ENCODE measurements around the gene RNF217.
"Not testable (repeated sequence)": the region's sequence is repeated elsewhere in the genome, so short reads cannot be mapped to it uniquely, and the experiment has no call there.

Gene RNF217

GRCh38 chr6:125050663-125051318, 88.6 kb downstream of the RNF217 start:
- DNase-seq (ENCODE audit: low read depth in 2 of 2), result no peak

GRCh38 chr6:125053809-125054208, 91.6 kb downstream of the RNF217 start:
- no peak for DNase-seq (ENCODE audit: low read depth in 2 of 2)

- DNase-seq (ENCODE audit: low read depth in 2 of 2), result no peak
Measured at GRCh38 chr6:125054331-125054730, 92.1 kb downstream of the RNF217 start.

GRCh38 chr6:125057392-125058246, 95.4 kb downstream of the RNF217 start:
- no peak for DNase-seq (ENCODE audit: low read depth in 2 of 2)

GRCh38 chr6:125058546-125058945, 96.3 kb downstream of the RNF217 start:
- DNase-seq (ENCODE audit: low read depth in 2 of 2), result no peak

- no peak for DNase-seq (ENCODE audit: low read depth in 2 of 2)
Measured at GRCh38 chr6:125063307-125063706, 101.1 kb downstream of the RNF217 start.

- DNase-seq (ENCODE audit: low read depth in 2 of 2), result no peak
Measured at GRCh38 chr6:125066140-125066539, 103.9 kb downstream of the RNF217 start.

- DNase-seq (ENCODE audit: low read depth in 2 of 2), result no peak
Measured at GRCh38 chr6:125066964-125067363, 104.7 kb downstream of the RNF217 start.

- no peak for DNase-seq (ENCODE audit: low read depth in 2 of 2)
Measured at GRCh38 chr6:125067552-125067951, 105.3 kb downstream of the RNF217 start.

- no peak for DNase-seq (ENCODE audit: low read depth in 2 of 2)
Measured at GRCh38 chr6:125073071-125073470, 110.8 kb downstream of the RNF217 start.

GRCh38 chr6:125074120-125074519, 111.9 kb downstream of the RNF217 start:
- no peak for DNase-seq (ENCODE audit: low read depth in 2 of 2)

GRCh38 chr6:125075073-125075472, 112.8 kb downstream of the RNF217 start:
- DNase-seq (ENCODE audit: low read depth in 2 of 2), result not testable (repeated sequence)

- DNase-seq (ENCODE audit: low read depth in 2 of 2), result no peak
Measured at GRCh38 chr6:125075741-125076481, 113.7 kb downstream of the RNF217 start.

- no peak for DNase-seq (ENCODE audit: low read depth in 2 of 2)
Measured at GRCh38 chr6:125076482-125076742, 114.2 kb downstream of the RNF217 start.

- DNase-seq (ENCODE audit: low read depth in 2 of 2), result no peak
Measured at GRCh38 chr6:125077453-125077852, 115.2 kb downstream of the RNF217 start.

GRCh38 chr6:125078602-125079321, 116.5 kb downstream of the RNF217 start:
- DNase-seq (ENCODE audit: low read depth in 2 of 2), result no peak

GRCh38 chr6:125082908-125083683, 120.9 kb downstream of the RNF217 start:
- no peak for DNase-seq (ENCODE audit: low read depth in 2 of 2)

- no peak for DNase-seq (ENCODE audit: low read depth in 2 of 2)
Measured at GRCh38 chr6:125083684-125083990, 121.4 kb downstream of the RNF217 start.

GRCh38 chr6:125086716-125087115, 124.5 kb downstream of the RNF217 start:
- DNase-seq (ENCODE audit: low read depth in 2 of 2), result no peak

- DNase-seq (ENCODE audit: low read depth in 2 of 2), result no peak
Measured at GRCh38 chr6:125088963-125089362, 126.7 kb downstream of the RNF217 start.

GRCh38 chr6:125094563-125094962, 132.3 kb downstream of the RNF217 start:
- no peak for DNase-seq (ENCODE audit: low read depth in 2 of 2)
